ELR (cell line): ENCODE results near the gene TENM4.

Source experiments
- DNase-seq: peaks from one replicate; pipeline ENCODE4 v3.0.0-alpha.2; 2015; ENCODE audit warnings: low read depth

TENM4 gene

GRCh38 chr11:79054636-79055035, 386.2 kb downstream of the TENM4 start:
- DNase-seq, result peak; percentile 7

- no peak for DNase-seq
These were observed 388.3 kb downstream of the TENM4 start for GRCh38 chr11:79052544-79052943.

- DNase-seq, result no peak
These were observed 390.0 kb downstream of the TENM4 start for GRCh38 chr11:79050786-79051185.

- DNase-seq, result no peak
These were observed 391.1 kb downstream of the TENM4 start for GRCh38 chr11:79049741-79050179.

GRCh38 chr11:79047980-79048379, 392.9 kb downstream of the TENM4 start:
- DNase-seq, result no peak

GRCh38 chr11:79047321-79047720, 393.5 kb downstream of the TENM4 start:
- no peak for DNase-seq

GRCh38 chr11:79046366-79046765, 394.5 kb downstream of the TENM4 start:
- no peak for DNase-seq

- no peak for DNase-seq
These were observed 395.0 kb downstream of the TENM4 start for GRCh38 chr11:79045800-79046304.

GRCh38 chr11:79045018-79045799, 395.6 kb downstream of the TENM4 start:
- DNase-seq, result no peak

GRCh38 chr11:79044201-79044600, 396.6 kb downstream of the TENM4 start:
- no peak for DNase-seq

- no peak for DNase-seq
These were observed 397.1 kb downstream of the TENM4 start for GRCh38 chr11:79043726-79044125.

GRCh38 chr11:79042824-79043223, 398.0 kb downstream of the TENM4 start:
- DNase-seq, result no peak

- DNase-seq, result no peak
These were observed 400.5 kb downstream of the TENM4 start for GRCh38 chr11:79040348-79040747.

- DNase-seq, result no peak
These were observed 401.7 kb downstream of the TENM4 start for GRCh38 chr11:79039122-79039521.

- no peak for DNase-seq
These were observed 404.9 kb downstream of the TENM4 start for GRCh38 chr11:79035881-79036280.

GRCh38 chr11:79033833-79034232, 407.0 kb downstream of the TENM4 start:
- DNase-seq, result no peak

- DNase-seq, result no peak
These were observed 410.4 kb downstream of the TENM4 start for GRCh38 chr11:79030448-79030847.

GRCh38 chr11:79028225-79028624, 412.6 kb downstream of the TENM4 start:
- no peak for DNase-seq

- DNase-seq, result no peak
These were observed 413.9 kb downstream of the TENM4 start for GRCh38 chr11:79026803-79027445.

GRCh38 chr11:79025622-79026021, 415.2 kb downstream of the TENM4 start:
- no peak for DNase-seq

GRCh38 chr11:79025097-79025496, 415.7 kb downstream of the TENM4 start:
- DNase-seq, result no peak

GRCh38 chr11:79022265-79022664, 418.6 kb downstream of the TENM4 start:
- DNase-seq, result no peak

GRCh38 chr11:79021601-79022000, 419.2 kb downstream of the TENM4 start:
- DNase-seq, result no peak
